ENCODE data around the gene MBP.

- no peak for TF ChIP-seq POLR2A (IDR thresholded peaks at IDR 0.05; ENCODE audit: low read depth, low read length)
- no peak for TF ChIP-seq POLR2AphosphoS5 (IDR thresholded peaks at IDR 0.05; ENCODE audit: low read depth, low read length)
Measured at GRCh38 chr18:76977684-76978232, 154.8 kb downstream of the MBP start.

Measured in GM12892 (cell line).